Fibroblast of skin of back (primary cell): Measurements from ENCODE around the gene DISP2.

Experiments used
- DNase-seq: peaks from one replicate; pipeline ENCODE4 v3.0.0-alpha.2; 2013

DISP2 gene

DNA sequence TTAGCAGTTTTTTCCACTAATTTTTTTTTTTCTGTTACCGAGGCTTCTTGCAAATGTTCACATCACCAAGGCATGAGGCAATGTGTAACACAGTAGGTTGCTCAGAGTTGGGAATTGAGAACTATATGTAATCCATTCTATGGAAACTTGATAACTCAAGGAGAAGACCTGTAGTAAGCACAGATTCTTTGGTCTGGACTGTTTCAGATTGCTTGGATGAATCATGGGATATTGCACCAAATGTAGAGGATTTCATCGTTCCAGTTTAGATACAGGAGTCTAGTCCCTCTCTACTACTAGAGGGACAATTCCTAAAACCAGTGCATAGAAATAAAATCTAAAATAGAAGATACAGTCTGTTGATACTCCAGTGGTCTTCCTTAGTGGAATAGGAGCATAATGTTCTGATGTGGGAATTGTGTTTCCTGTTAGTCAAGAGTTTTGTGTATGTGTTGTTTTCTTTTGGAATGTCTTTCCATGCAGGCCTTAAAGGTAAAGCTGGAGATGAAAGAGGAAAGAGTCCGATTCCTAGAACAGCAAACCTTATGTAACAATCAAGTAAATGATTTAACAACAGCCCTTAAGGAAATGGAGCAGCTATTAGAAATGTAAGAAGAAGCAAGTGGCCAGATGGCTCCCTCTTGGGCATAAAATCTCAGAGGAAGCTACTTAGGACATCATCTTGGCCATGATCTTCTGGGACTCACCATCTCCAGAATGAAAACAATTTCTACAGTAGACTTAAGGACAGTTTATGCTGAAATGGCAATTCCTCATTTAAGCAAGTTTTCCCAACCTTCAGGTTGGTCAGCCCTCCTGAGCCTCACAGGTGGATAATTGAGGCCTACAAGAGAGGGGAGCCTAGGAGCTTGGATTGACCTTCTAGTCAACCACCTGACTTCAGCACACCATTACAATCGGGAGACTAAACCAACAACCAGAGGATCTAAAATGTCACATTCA lies 35.2 kb downstream of the DISP2 start:
- peak; percentile 13 for DNase-seq

DNA sequence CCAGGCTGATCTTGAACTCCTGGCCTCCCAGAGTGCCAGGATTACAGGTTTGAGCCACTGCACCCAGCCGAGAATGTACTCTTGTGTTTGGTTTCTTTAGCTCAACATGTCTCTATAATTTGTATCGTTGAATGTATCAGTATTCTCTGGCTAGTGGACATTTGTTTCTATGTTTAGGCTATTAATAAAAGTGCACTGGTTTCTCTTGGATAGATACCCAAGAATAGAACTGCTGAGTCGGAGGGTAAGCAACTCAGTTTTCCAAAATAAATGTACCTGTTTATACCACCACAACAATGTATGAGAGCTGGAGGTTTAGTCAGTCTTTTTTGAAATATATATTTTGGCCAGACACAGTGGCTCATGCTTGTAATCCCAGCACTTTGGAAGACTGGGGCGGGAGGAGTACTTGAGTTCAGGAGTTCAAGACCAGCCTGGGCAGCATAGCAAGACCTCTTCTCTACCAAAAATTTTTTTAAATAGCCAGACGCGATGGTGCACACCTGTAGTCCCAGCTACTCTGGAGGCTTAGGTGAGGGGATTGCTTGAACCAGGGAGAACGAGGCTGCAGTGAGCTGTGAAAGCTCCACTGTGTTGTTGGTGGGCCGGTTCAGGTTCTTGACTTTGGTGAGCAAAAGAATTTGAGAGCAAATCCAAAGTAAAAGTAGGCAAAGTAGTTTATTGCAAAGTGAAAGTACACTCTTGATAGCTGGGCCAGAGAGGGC lies 39.8 kb downstream of the DISP2 start:
- DNase-seq: no peak

- no peak for DNase-seq
These were observed 40.4 kb downstream of the DISP2 start for GRCh38 chr15:40398413-40398873.

GRCh38 chr15:40399370-40399769 lies 41.4 kb downstream of the DISP2 start:
- no peak for DNase-seq

- DNase-seq: peak; percentile 96
These were observed 47.7 kb downstream of the DISP2 start, which contains the start of gene IVD for GRCh38 chr15:40405501-40406381. IVD (plus strand) TSS chr15:40405795; CDS start chr15:40405828, 33 bp downstream.

GRCh38 chr15:40407330-40407990 lies 49.4 kb downstream of the DISP2 start:
- no peak for DNase-seq

DNA sequence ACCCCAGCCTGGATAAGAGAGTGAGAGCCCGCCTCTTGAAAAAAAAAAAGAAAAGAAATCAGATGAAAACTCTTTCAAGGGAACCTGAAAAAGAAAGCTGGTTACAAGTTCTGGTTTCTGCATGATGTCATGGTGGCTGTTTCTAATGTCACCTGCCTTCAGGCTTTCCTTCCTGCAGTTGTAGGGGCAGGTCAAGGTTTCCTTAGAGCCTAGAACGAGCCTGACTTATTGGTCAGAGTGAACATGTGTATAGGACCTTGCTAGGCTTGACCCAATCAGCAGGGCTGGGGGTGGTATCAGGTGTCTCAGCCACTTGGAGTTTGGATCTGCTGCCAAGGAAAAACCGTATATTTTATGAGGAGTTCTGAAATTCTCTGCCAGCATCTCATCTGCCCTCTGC lies 51.3 kb downstream of the DISP2 start:
- DNase-seq: no peak

- DNase-seq: no peak
These were observed 52.5 kb downstream of the DISP2 start for GRCh38 chr15:40410476-40410875.

DNA sequence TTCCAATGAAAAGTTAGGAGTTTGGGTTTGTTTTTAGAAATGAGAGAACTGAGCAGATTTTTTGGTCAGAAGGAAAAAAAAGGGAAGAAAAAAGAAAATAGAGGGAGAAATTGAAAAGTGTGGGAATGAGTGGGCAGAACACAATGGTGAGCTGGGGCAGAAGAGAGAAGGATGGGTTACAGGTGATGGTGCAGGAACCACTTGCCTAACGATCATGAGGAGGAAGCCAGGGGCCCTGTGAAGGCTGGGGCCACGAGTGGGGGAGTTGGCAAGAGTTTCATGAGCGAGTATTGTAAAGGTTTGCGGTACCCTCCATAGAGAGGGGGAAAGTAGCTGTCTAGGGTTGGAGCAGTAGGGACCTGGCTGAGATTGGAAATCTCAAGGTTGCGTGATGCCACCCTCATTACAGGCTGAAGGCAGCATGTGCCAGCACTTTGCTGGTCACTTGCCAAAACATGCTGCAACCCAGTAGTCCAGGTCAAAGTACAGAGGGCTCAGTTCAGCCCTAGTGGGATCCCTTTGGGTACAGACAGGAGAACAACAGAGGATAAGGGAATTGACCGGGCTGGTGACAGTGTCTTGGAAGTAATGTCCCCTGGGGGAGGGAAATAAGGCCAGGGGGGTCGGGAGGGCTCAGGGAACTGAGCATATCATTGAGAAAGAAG lies 54.2 kb downstream of the DISP2 start:
- DNase-seq: no peak

GRCh38 chr15:40413036-40413435 lies 55.0 kb downstream of the DISP2 start:
- no peak for DNase-seq

DNA sequence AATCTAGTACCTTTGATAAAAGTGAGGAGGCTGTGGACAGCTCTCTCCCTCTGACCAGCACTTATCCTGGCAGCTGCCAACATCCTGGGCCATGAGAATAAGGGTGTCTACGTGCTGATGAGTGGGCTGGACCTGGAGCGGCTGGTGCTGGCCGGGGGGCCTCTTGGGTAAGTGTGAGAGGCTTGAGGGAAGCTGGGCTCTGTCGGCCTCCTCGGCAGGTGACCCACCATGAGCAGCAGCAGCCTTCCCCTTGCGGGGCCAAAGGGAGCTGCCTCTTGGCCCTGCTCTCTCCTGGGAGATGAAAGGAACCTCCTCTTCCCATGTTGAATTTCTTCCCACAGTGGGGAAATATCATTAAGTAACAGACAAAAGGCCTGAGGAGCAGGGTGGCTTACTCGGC lies 56.8 kb downstream of the DISP2 start:
- DNase-seq: no peak

DNA sequence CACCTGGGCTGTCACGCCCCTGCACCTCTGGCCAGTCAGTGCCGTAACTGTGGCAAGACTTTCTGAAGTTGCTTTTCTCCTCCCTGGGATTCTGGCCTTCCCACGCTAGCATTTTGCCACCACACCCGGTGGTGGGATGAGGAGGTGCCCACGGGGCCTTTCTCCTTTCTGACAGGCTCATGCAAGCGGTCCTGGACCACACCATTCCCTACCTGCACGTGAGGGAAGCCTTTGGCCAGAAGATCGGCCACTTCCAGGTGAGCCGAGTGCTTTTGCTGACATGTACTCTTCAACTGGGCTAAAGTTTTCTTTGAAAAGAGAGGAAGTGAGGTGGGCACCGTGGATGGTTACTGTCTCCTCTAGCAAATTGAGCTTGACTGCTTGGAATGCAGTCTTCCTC lies 57.2 kb downstream of the DISP2 start:
- DNase-seq: no peak

- DNase-seq: no peak
These were observed 58.0 kb downstream of the DISP2 start for GRCh38 chr15:40416056-40416455.

GRCh38 chr15:40418126-40418525 lies 60.1 kb downstream of the DISP2 start:
- DNase-seq: no peak

DNA sequence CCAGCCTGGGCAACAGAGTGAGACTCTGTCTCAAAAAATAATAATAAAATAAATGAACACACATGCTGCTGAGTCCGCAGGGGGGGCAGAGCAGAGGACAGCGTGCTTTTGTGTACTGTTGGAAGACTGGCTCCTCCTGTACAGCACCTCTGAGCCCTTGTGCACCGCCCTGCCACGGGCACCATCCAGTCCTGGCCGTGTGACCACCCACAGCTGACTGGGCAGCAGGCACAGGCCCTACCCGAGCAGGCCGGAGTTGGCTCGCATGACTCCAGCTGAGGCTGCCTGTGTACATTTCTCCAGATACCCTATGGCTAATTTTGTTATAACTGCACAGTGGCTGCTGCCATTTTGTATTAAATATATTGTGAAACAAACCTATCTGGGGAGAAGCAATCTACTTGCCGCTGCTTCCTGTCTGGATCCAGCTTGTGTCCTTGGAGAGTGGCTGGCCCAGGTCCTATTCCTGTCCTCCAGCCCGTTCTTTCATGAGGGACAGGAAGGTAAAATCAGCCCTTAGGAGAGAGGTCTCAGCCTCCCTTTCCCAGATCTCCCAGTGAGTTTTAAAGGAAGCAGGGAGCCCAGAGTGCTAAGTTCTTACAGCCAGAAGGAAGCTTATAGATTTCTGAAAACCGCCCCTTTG lies 62.2 kb downstream of the DISP2 start:
- DNase-seq: no peak

- no peak for DNase-seq
These were observed 62.8 kb downstream of the DISP2 start for GRCh38 chr15:40420793-40421192.

GRCh38 chr15:40421246-40422157 lies 63.5 kb downstream of the DISP2 start:
- peak; percentile 56 for DNase-seq

- DNase-seq: no peak
These were observed 66.6 kb downstream of the DISP2 start for GRCh38 chr15:40424483-40425115.

- no peak for DNase-seq
These were observed 67.7 kb downstream of the DISP2 start for GRCh38 chr15:40425681-40426080.
